ENCODE results near the gene HKDC1.

- TF ChIP-seq POLR2AphosphoS5 (IDR thresholded peaks at IDR 0.05; ENCODE audit: low read depth, low read length) (no peak), REST (IDR thresholded peaks at IDR 0.05; ENCODE audit: insufficient read depth in 1 of 2, low read depth in 2 of 2, low read length in 2 of 2) (no peak)
Observed at GRCh38 chr10:69247313-69247710, 27.2 kb downstream of the HKDC1 start.

All from PFSK-1 (cell line).